GM12891 (cell line): ENCODE results near the gene UCHL3.

Experiments used
- PAX5 ChIP-seq: IDR thresholded peaks from 2 replicates; pipeline ENCODE4 v1.6.1; 2011; ENCODE audit warnings: low read length, moderate library complexity, mild to moderate bottlenecking; ENCODE audit not compliant: insufficient read depth, severe bottlenecking
- POLR2A ChIP-seq: IDR thresholded peaks from 2 replicates; pipeline ENCODE4 v1.6.1; 2011; ENCODE audit warnings: low read depth, low read length, control low read depth
- POLR2AphosphoS5 ChIP-seq: IDR thresholded peaks from 2 replicates; pipeline ENCODE4 v1.6.1; 2011; ENCODE audit warnings: low read depth, low read length, control low read depth
- POU2F2 ChIP-seq: IDR thresholded peaks from 2 replicates; pipeline ENCODE4 v1.6.1; 2011; ENCODE audit warnings: low read depth, mild to moderate bottlenecking, control low read depth, low read length, moderate library complexity
- SPI1 ChIP-seq: IDR thresholded peaks from 2 replicates; pipeline ENCODE4 v1.6.1; 2011; ENCODE audit warnings: low read depth, low read length, control low read depth
- TAF1 ChIP-seq: IDR thresholded peaks from 2 replicates; pipeline ENCODE4 v1.6.1; 2011; ENCODE audit warnings: low read depth, low read length, control low read depth

GRCh38 chr13:75555836-75556235, 6.2 kb downstream of the UCHL3 start:
- TF ChIP-seq POLR2A (no peak), POLR2AphosphoS5 (no peak), TAF1 (no peak), SPI1 (no peak), POU2F2 (no peak), PAX5 (no peak)
